B cell (primary cell): ENCODE measurements around the gene TAGLN2. TPM values are rescaled to one million over a fixed set of nuclear protein-coding genes. Genes with fewer than 3 reads are reported as not detected.
A peak's percentile ranks its signal among the peaks of the same experiment; 100 is the strongest.

Experiments used
- ATAC-seq: fragments of 200-7000 bp; cut with Tn5 transposase; one replicate; pipeline ENCODE4 v1.10.0; 2021; ENCODE audit warnings: low read depth, mild to moderate bottlenecking, moderate number of reproducible peaks, moderate library complexity
- CTCF ChIA-PET: fragments of 350-600 bp; sonication (Branson Sonifier 250); formaldehyde crosslinking; loops from one replicate; lab custom pipeline; 2021; ENCODE audit warnings: antibody characterized with exemption, inconsistent platforms; lab: Charles Lee
- POLR2A ChIA-PET: fragments of 350-600 bp; sonication (Branson Sonifier 250); formaldehyde crosslinking; loops from one replicate; lab custom pipeline; 2021; ENCODE audit warnings: antibody characterized with exemption; lab: Charles Lee
- DNase-seq: peaks from one replicate; pipeline ENCODE4 v3.0.0; 2013
- H2AFZ ChIP-seq: 2 replicates; pipeline ENCODE4 v1.6.1; 2012; ENCODE audit warnings: mild to moderate bottlenecking, low read depth, low read length; ENCODE audit not compliant: insufficient read depth, poor library complexity, severe bottlenecking
- H3K27ac ChIP-seq, 2 donors: 1 replicate in 1 of 2; 2 replicates in 1 of 2; pipeline ENCODE4 v1.5.1; 2012 to 2013; ENCODE audit warnings: low read length in 2 of 2, mild to moderate bottlenecking in 2 of 2, moderate library complexity in 1 of 2
- H3K27me3 ChIP-seq, 4 experiments: fragments of 200-600 bp in 1 of 4; sonication (generic) in 1 of 4; replicated peaks in 1 of 4; 1 replicate in 2 of 4; 2 replicates in 2 of 4; pipeline versions ENCODE4 v1.6.1 to v1.7.0; 2013 to 2016; ENCODE audit warnings: low read length in 3 of 4, mild to moderate bottlenecking in 2 of 4, mixed read lengths in 1 of 4, moderate library complexity in 1 of 4; ENCODE audit not compliant: insufficient read depth in 4 of 4, control insufficient read depth in 3 of 4; ENCODE audit errors: control extremely low read depth in 1 of 4
- H3K36me3 ChIP-seq, 2 experiments: replicated peaks in 1 of 2; 1 replicate in 1 of 2; 2 replicates in 1 of 2; pipeline versions ENCODE4 v1.6.1 to v1.7.1; 2013; ENCODE audit warnings: low read length in 1 of 2; ENCODE audit not compliant: insufficient read depth in 2 of 2, control insufficient read depth in 1 of 2; ENCODE audit errors: control extremely low read depth in 1 of 2, extremely low read depth in 1 of 2
- H3K4me1 ChIP-seq, 2 donors: fragments of 200-600 bp in 1 of 2; sonication (generic) in 1 of 2; 1 replicate in 1 of 2; 2 replicates in 1 of 2; pipeline versions ENCODE4 v1.5.1 to v1.6.1; 2013 to 2017; ENCODE audit warnings: low read length in 2 of 2; ENCODE audit not compliant: control insufficient read depth in 2 of 2, insufficient read depth in 2 of 2
- H3K4me2 ChIP-seq: replicated peaks from 2 replicates; pipeline ENCODE3; 2012; ENCODE audit warnings: mild to moderate bottlenecking, low read depth, low read length; ENCODE audit not compliant: poor library complexity, severe bottlenecking
- H3K4me3 ChIP-seq, 5 experiments: fragments of 200-600 bp in 1 of 5; sonication (generic) in 1 of 5; 1 replicate in 3 of 5; 2 replicates in 2 of 5; pipeline versions ENCODE4 v1.5.1 to v1.7.0; 2011 to 2016; ENCODE audit warnings: low read length in 4 of 5, mild to moderate bottlenecking in 4 of 5, low read depth in 2 of 5, control low read depth in 1 of 5, moderate library complexity in 1 of 5; ENCODE audit not compliant: insufficient read depth in 1 of 5; ENCODE audit errors: control extremely low read depth in 1 of 5, extremely low read depth in 1 of 5
- H3K79me2 ChIP-seq: fragments of 200-600 bp; sonication (generic); one replicate; pipeline ENCODE4 v1.6.0; 2016; ENCODE audit warnings: low read length; ENCODE audit not compliant: control insufficient read depth, insufficient read depth
- H3K9ac ChIP-seq: fragments of 200-600 bp; sonication (generic); 2 replicates; pipeline ENCODE4 v1.6.1; 2017; ENCODE audit warnings: mild to moderate bottlenecking, low read length, moderate library complexity
- H3K9me3 ChIP-seq, 3 donors: one replicate each; pipeline versions ENCODE4 v1.6.1 to v1.7.1; 2013; ENCODE audit warnings: low read length in 2 of 3; ENCODE audit not compliant: control insufficient read depth in 2 of 3, insufficient read depth in 1 of 3; ENCODE audit errors: control extremely low read depth in 1 of 3
- H4K20me1 ChIP-seq: 2 replicates; pipeline ENCODE4 v1.6.0; 2012; ENCODE audit warnings: mild to moderate bottlenecking, low read length; ENCODE audit not compliant: insufficient read depth, control insufficient read depth, poor library complexity, severe bottlenecking
- H3K27ac Mint-ChIP-seq: one replicate; pipeline ENCODE4 v1.8.0; 2021; ENCODE audit warnings: mixed read lengths
- H3K27me3 Mint-ChIP-seq: one replicate; pipeline ENCODE4 v1.8.0; 2021; ENCODE audit warnings: mixed read lengths
- H3K4me1 Mint-ChIP-seq: one replicate; pipeline ENCODE4 v1.8.0; 2021; ENCODE audit warnings: mixed read lengths
- H3K4me3 Mint-ChIP-seq: one replicate; pipeline ENCODE4 v1.8.0; 2021; ENCODE audit warnings: mixed read lengths
- H3K9me3 Mint-ChIP-seq: one replicate; pipeline ENCODE4 v1.8.0; 2022; ENCODE audit warnings: mixed read lengths; ENCODE audit not compliant: insufficient read depth
- EZH2 ChIP-seq: IDR thresholded peaks from 2 replicates; pipeline ENCODE4 v1.6.1; 2012; ENCODE audit warnings: borderline replicate concordance, low read depth, mild to moderate bottlenecking, moderate library complexity, low read length; ENCODE audit not compliant: insufficient read depth, poor library complexity, severe bottlenecking
- WGBS: methylation state at CpG from one replicate; pipeline ENCODE4 v1.1.5; 2013; ENCODE audit warnings: missing lambda C conversion rate; ENCODE audit not compliant: insufficient coverage; 5-methylcytosine and 5-hydroxymethylcytosine counted together
- intact Hi-C: fragments of 100-400 bp; cut with micrococcal nuclease; formaldehyde crosslinking; loops from one replicate; pipeline ENCODE4 v1.10.0; 2022
- polyA plus RNA-seq: library from polyadenylated mRNA; depleted of rRNA; stranded (reverse); fragments of >200 nt; gene quantifications from 2 replicates; pipeline ENCODE4 v1.2.3, GENCODE V29; 2012
- total RNA-seq, 2 donors: library from RNA; stranded (reverse); fragments of 120-200 nt in 1 of 2; gene quantifications; 1 replicate in 1 of 2; 2 replicates in 1 of 2; pipeline versions ENCODE4 v1.2.3 to v1.2.4, GENCODE V29; 2013 to 2022
- TF ChIP-seq, protein P1 (sequence below): fragments of 200-600 bp; IDR thresholded peaks from one replicate; pipeline ENCODE4 v1.8.0; 2022; ENCODE audit warnings: antibody characterized with exemption, mild to moderate bottlenecking

Gene TAGLN2
- total and polyA plus RNA-seq, 2 donors (not counting 1 experiment from before 2014, with no cell fraction given), result 342 to 721 TPM

GRCh38 chr1:159945483-159946241, 20.4 kb upstream of the TAGLN2 start, which contains the start of gene IGSF9:
TSS of gene IGSF9 (minus strand) at chr1:159945613. CDS start at chr1:159943454, 2,159 bp downstream.
- peak within 1 kb of the TSS; percentile 60 for H3K4me3 Mint-ChIP-seq
- Histone ChIP-seq H2AFZ (peak within 1 kb of the TSS; percentile 55), H3K4me3 (peak within 1 kb of the TSS in 4 of 5 experiments; percentile 8 to 46 (median 42)), H3K27me3 (peaks cover 0 to 34% (median 18%) of the 10 kb centered on the region in 4 experiments), H3K36me3 (no peaks in the 10 kb centered on the region), H3K27ac (no peak within 1 kb of the TSS), H3K9ac (peak within 1 kb of the TSS; percentile 52), H3K79me2 (no peaks in the 10 kb centered on the region), H3K4me1 (peaks cover 15 to 18% of the 10 kb centered on the region in 2 donors), H4K20me1 (no peaks in the 10 kb centered on the region), H3K4me2 (peak within 1 kb of the TSS; percentile 91), H3K9me3 (no peaks in the 10 kb centered on the region)
- H3K27ac Mint-ChIP-seq, result no peak within 1 kb of the TSS
- 3% methylated on average over 58 of the region's 58 CpGs for WGBS
- peaks cover 40% of the 10 kb centered on the region for H3K27me3 Mint-ChIP-seq
- H3K9me3 Mint-ChIP-seq, result no peaks in the 10 kb centered on the region
- intact Hi-C loops, result loop anchor here (1.0 kb wide), 3 partner anchors 9 to 165 kb away; partner anchors contain the start of gene DUSP23
- DNase-seq (peak; percentile 81), ATAC-seq (peak; percentile 94)
- peaks cover 15% of the 10 kb centered on the region for H3K4me1 Mint-ChIP-seq
- CTCF ChIA-PET, result interaction anchor here (0.7 to 4.5 kb wide), 13 partner anchors 10 to 146 kb away, joined by 3 to 34 read pairs (median 4); partner anchors contain the start of genes FCRL6 and TAGLN2
- TF ChIP-seq, protein P1, sequence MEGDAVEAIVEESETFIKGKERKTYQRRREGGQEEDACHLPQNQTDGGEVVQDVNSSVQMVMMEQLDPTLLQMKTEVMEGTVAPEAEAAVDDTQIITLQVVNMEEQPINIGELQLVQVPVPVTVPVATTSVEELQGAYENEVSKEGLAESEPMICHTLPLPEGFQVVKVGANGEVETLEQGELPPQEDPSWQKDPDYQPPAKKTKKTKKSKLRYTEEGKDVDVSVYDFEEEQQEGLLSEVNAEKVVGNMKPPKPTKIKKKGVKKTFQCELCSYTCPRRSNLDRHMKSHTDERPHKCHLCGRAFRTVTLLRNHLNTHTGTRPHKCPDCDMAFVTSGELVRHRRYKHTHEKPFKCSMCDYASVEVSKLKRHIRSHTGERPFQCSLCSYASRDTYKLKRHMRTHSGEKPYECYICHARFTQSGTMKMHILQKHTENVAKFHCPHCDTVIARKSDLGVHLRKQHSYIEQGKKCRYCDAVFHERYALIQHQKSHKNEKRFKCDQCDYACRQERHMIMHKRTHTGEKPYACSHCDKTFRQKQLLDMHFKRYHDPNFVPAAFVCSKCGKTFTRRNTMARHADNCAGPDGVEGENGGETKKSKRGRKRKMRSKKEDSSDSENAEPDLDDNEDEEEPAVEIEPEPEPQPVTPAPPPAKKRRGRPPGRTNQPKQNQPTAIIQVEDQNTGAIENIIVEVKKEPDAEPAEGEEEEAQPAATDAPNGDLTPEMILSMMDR, result peak; percentile 45
- TF ChIP-seq EZH2, result no peak
- POLR2A ChIA-PET, result interaction anchor here (0.9 to 1.1 kb wide), 3 partner anchors 9 to 24 kb away, joined by 3 read pairs; partner anchors contain the start of gene TAGLN2
